Suprapubic skin (tissue), 3 donors: ENCODE data around the gene QKI.

Experiments
- CTCF ChIP-seq, 2 donors: fragments of 200-600 bp in 1 of 2; fragments of 450-650 bp in 1 of 2; sonication (generic) in 1 of 2; IDR thresholded peaks; one replicate each; pipeline ENCODE4 v1.5.1; 2016 to 2019; ENCODE audit warnings: antibody characterized with exemption in 2 of 2, mild to moderate bottlenecking in 1 of 2, moderate library complexity in 1 of 2
- POLR2AphosphoS5 ChIP-seq, 3 donors: sonication (generic); formaldehyde crosslinking; IDR thresholded peaks; one replicate each; pipeline ENCODE4 v1.6.1; 2017; ENCODE audit warnings: antibody characterized with exemption in 3 of 3

GRCh38 chr6:163531122-163531521 lies 116.6 kb downstream of the QKI start:
- TF ChIP-seq CTCF (IDR thresholded peaks at IDR 0.05) (no peak), POLR2AphosphoS5 (IDR thresholded peaks at IDR 0.05) (no peak)
